Heart left ventricle (tissue), 13 donors: ENCODE measurements around the gene APMAP.

Experiments
- CTCF ChIP-seq, 12 donors: fragments of 200-600 bp; sonication (generic) in 4 of 12; IDR thresholded peaks; one replicate each; pipeline versions ENCODE4 v1.5.0 to v1.8.0; 2018 to 2022; ENCODE audit warnings: antibody characterized with exemption in 12 of 12, mild to moderate bottlenecking in 5 of 12
- POLR2A ChIP-seq, 2 donors: fragments of 450-650 bp; IDR thresholded peaks; one replicate each; pipeline ENCODE4 v1.6.1; 2017; ENCODE audit warnings: antibody characterized with exemption in 2 of 2, mild to moderate bottlenecking in 2 of 2, moderate library complexity in 2 of 2
- donor health status: ischemic (EF 13 %, LVEDD 7.1; RV severe dilation, severe dysfunction).
- donor health status: DM: no; HTN: yes; CAD: no.
- donor health status: DM: no; HTN: no; CAD: no.
- donor health status: ischemic (EF 25% LVEDD 6.9; RV normal size, moderate dysfunction).
- donor health status: ischemic (EF 25% LVEDD 5.7; RV mildly dilated, moderate dysfunction).
- donor health status: ischemic (EF 35%, LVEDD 5.7; RV mildly dilated, moderate dysfunction).
- donor health status: nonischemic (EF 11% LVEDD 7.7; RV severe dilation, severe dysfunction).
- donor health status: DM: yes; HTN: yes; CAD: no.
- donor health status: PGD.
- donor health status: ischemic (EF 29% LVEDD 5.4; RV normal size, mild dysfunction).
- donor health status: nonischemic (EF 23%, LVEDD 6.1; RV moderate dilation, normal function).

- no peak for TF ChIP-seq CTCF (IDR thresholded peaks at IDR 0.05)
- no peak for TF ChIP-seq POLR2A (IDR thresholded peaks at IDR 0.05)
Observed at GRCh38 chr20:25025986-25026605, 33.5 kb upstream of the APMAP start.
